Upper lobe of right lung (tissue), 1 donor: ENCODE results near the gene ADCK1. TPM values are rescaled to one million over a fixed set of nuclear protein-coding genes. Genes with fewer than 3 reads are reported as not detected.

Source experiments
- ATAC-seq: fragments of 200-7000 bp; cut with Tn5 transposase; one replicate; pipeline ENCODE4 v1.9.1; 2020; ENCODE audit warnings: mild to moderate bottlenecking, moderate library complexity
- DNase-seq: peaks from one replicate; pipeline ENCODE4 v3.0.0-alpha.2; 2020
- H3K27ac ChIP-seq: fragments of 200-600 bp; one replicate; pipeline ENCODE4 v1.8.0; 2022
- H3K27me3 ChIP-seq: fragments of 200-600 bp; one replicate; pipeline ENCODE4 v1.8.0; 2022; ENCODE audit warnings: mild to moderate bottlenecking
- H3K36me3 ChIP-seq: fragments of 200-600 bp; one replicate; pipeline ENCODE4 v1.8.0; 2022
- H3K4me1 ChIP-seq: fragments of 200-600 bp; one replicate; pipeline ENCODE4 v1.8.0; 2022
- H3K4me3 ChIP-seq: fragments of 200-600 bp; one replicate; pipeline ENCODE4 v1.8.0; 2022; ENCODE audit warnings: mild to moderate bottlenecking
- H3K9me3 ChIP-seq: fragments of 200-600 bp; one replicate; pipeline ENCODE4 v1.8.0; 2022
- intact Hi-C: fragments of 100-400 bp; cut with DNase I; formaldehyde crosslinking; loops from one replicate; pipeline ENCODE4 v1.11.0; 2022
- total RNA-seq: library from RNA; stranded (reverse); fragmentation: NEBNext Ultra II Directional; extraction: Animal tissue kit (Norgen Biotek cat#: 25700); gene quantifications from one replicate; pipeline ENCODE4 v1.2.1, GENCODE V29; 2021
- TF ChIP-seq, protein P1 (sequence below): fragments of 200-600 bp; IDR thresholded peaks from one replicate; pipeline ENCODE4 v1.8.0; 2022; ENCODE audit warnings: antibody characterized with exemption
- donor health status: DM: no; HTN: yes; CAD: no; lungs with severe emphysema.

The ADCK1 gene
- total RNA-seq, 1 donor from 2014 or later, result 8.5 TPM

DNA sequence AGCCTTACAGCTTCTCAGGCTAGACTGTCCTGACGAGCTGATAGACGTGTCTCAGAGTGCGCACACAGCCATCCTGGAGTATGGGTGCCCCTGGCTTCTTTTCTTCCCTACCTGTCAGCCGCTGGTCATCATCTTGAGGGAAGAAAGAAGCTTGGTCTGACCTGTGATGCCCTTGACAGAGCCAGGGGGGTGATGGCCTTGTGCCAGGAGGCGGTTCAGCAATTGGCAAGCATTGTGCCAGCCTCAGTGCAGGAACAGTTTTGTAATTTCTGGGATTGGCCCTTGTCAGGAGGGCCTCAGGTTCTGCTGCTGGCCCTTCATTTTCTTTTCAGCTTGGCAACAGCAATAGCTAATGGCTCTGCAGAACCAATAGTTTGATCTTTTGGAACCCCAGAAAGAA is 80.1 kb downstream of the ADCK1 start:
- Histone ChIP-seq H3K36me3 (no peaks in the 10 kb centered on the region), H3K27ac (no peak overlapping the region), H3K4me1 (no peaks in the 10 kb centered on the region), H3K27me3 (no peaks in the 10 kb centered on the region), H3K9me3 (no peaks in the 10 kb centered on the region), H3K4me3 (no peak overlapping the region)
- TF ChIP-seq, protein P1, sequence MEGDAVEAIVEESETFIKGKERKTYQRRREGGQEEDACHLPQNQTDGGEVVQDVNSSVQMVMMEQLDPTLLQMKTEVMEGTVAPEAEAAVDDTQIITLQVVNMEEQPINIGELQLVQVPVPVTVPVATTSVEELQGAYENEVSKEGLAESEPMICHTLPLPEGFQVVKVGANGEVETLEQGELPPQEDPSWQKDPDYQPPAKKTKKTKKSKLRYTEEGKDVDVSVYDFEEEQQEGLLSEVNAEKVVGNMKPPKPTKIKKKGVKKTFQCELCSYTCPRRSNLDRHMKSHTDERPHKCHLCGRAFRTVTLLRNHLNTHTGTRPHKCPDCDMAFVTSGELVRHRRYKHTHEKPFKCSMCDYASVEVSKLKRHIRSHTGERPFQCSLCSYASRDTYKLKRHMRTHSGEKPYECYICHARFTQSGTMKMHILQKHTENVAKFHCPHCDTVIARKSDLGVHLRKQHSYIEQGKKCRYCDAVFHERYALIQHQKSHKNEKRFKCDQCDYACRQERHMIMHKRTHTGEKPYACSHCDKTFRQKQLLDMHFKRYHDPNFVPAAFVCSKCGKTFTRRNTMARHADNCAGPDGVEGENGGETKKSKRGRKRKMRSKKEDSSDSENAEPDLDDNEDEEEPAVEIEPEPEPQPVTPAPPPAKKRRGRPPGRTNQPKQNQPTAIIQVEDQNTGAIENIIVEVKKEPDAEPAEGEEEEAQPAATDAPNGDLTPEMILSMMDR, result no peak
- DNase-seq (no peak), ATAC-seq (no peak)
- intact Hi-C loops, result no loop called here

DNA sequence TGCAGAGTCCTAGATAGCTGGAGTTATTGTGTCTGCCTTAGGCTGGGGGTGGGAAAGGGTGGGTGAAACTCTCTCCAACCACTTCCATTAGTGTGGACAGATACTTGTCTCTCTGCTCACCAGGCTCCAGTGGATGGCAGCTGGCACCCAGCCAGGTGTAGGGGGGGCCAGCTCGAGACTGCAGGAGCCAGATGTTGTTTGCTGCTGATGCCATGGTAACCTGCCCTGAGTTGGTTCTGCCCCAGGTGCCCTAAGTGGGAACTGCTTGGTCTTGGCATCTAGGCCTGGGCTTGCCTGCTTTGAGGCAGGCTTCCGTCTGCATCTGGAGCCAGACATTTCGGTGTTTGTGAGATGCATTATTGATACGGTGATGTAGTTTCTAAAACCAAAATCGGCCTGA is 82.2 kb downstream of the ADCK1 start:
- no peaks in the 10 kb centered on the region for H3K9me3 ChIP-seq
- DNase-seq (no peak), ATAC-seq (no peak)
- no peak overlapping the region for H3K27ac ChIP-seq
- H3K36me3 ChIP-seq, result no peaks in the 10 kb centered on the region
- intact Hi-C loops, result no loop called here
- H3K4me3 ChIP-seq, result no peak overlapping the region
- no peaks in the 10 kb centered on the region for H3K27me3 ChIP-seq
- TF ChIP-seq, protein P1, result no peak
- no peaks in the 10 kb centered on the region for H3K4me1 ChIP-seq

GRCh38 chr14:77882636-77883035 is 82.7 kb downstream of the ADCK1 start:
- H3K36me3 ChIP-seq, result no peaks in the 10 kb centered on the region
- no peak for DNase-seq
- no peak overlapping the region for H3K4me3 ChIP-seq
- TF ChIP-seq, protein P1, result no peak
- H3K4me1 ChIP-seq, result no peaks in the 10 kb centered on the region
- no peaks in the 10 kb centered on the region for H3K27me3 ChIP-seq
- intact Hi-C loops, result no loop called here
- ATAC-seq, result no peak
- H3K9me3 ChIP-seq, result no peaks in the 10 kb centered on the region
- no peak overlapping the region for H3K27ac ChIP-seq

DNA sequence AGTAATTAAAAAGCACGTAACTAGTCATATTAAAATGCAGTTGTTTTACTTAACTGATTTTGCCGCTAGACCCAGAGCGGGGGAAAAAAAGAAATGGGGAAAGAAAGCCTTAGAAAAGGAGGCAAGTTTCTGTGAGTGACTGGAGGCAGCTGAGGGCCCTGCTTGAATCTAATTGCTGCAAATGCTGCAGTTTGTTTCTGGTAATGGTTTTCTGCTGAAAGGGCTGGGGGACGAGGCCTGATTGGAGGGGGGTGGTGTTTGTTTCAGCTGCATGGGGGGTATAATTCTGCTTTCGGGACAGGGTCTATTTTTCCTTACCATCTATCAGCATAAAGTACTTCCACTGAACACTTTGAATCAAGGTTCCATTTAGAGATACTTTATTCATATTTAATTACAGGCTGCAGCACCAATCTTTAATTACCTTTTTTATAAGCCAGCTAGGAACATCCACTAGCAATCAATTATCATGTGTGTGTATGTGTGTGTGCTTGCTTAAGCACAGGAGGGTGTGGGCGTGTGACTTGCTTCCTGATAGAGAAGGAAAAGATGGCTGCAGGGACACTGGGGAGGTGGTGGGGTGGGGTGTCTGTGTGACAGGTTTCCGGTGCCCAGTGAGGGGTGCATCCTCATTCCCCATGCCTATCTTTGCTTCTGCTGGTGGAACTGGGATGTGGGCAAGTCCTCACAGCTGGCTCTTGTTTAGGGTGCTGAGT is 83.4 kb downstream of the ADCK1 start:
- ATAC-seq (no peak), DNase-seq (no peak)
- no peaks in the 10 kb centered on the region for H3K9me3 ChIP-seq
- no peaks in the 10 kb centered on the region for H3K27me3 ChIP-seq
- H3K4me3 ChIP-seq, result no peak overlapping the region
- no peaks in the 10 kb centered on the region for H3K36me3 ChIP-seq
- no peak overlapping the region for H3K27ac ChIP-seq
- TF ChIP-seq, protein P1, result no peak
- H3K4me1 ChIP-seq, result no peaks in the 10 kb centered on the region
- intact Hi-C loops, result no loop called here

DNA sequence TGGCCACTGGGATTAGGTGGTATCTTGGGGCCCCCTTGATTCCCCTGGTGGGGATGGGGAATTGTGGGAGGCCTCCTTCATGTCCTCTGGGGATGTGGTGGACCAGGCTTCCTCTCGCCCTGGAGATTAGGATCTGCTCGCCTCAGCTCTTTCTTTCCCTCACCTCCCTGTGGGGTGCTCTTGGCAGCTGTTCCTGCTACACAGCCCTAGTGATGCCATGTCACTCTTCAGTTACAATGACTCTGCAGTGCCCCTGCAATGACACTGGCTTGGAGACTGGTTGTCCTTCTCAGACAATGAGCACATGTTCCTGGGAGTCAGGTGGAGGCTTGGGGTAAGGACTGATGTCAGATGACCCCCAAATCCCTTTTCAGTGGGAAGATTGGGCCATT is 83.9 kb downstream of the ADCK1 start:
- no peaks in the 10 kb centered on the region for H3K36me3 ChIP-seq
- TF ChIP-seq, protein P1, result no peak
- no peak overlapping the region for H3K4me3 ChIP-seq
- ATAC-seq, result no peak
- no peak for DNase-seq
- H3K9me3 ChIP-seq, result no peaks in the 10 kb centered on the region
- intact Hi-C loops, result no loop called here
- H3K27ac ChIP-seq, result no peak overlapping the region
- no peaks in the 10 kb centered on the region for H3K4me1 ChIP-seq
- H3K27me3 ChIP-seq, result no peaks in the 10 kb centered on the region

GRCh38 chr14:77885367-77885766 is 85.5 kb downstream of the ADCK1 start:
- TF ChIP-seq, protein P1, result no peak

More at GRCh38 chr14:77885367-77885766, 85.5 kb downstream of the ADCK1 start:
- no peaks in the 10 kb centered on the region for H3K4me1 ChIP-seq
- no peak overlapping the region for H3K4me3 ChIP-seq
- H3K9me3 ChIP-seq, result no peaks in the 10 kb centered on the region
- DNase-seq (no peak), ATAC-seq (no peak)
- H3K27me3 ChIP-seq, result no peaks in the 10 kb centered on the region
- no peaks in the 10 kb centered on the region for H3K36me3 ChIP-seq
- no peak overlapping the region for H3K27ac ChIP-seq
- intact Hi-C loops, result no loop called here
